ENCODE data around the gene PRDX3.

- no peak for TF ChIP-seq POLR2A (IDR thresholded peaks at IDR 0.05)
- TF ChIP-seq CTCF (IDR thresholded peaks at IDR 0.05) = no peak
- TF ChIP-seq POLR2AphosphoS5 (IDR thresholded peaks at IDR 0.05) = no peak
Observed at GRCh38 chr10:119132521-119133345, 45.9 kb downstream of the PRDX3 start.

Data from suprapubic skin (tissue), 4 donors.